Mesenchymal stem cell (in vitro differentiated cells and primary cell): ENCODE measurements around the gene GABBR2.
"Not testable (repeated sequence)": the region's sequence is repeated elsewhere in the genome, so short reads cannot be mapped to it uniquely, and the experiment has no call there.

ENCODE experiments used
- DNase-seq: peaks from one replicate; pipeline ENCODE4 v3.0.0-alpha.2; 2013
- H2AFZ ChIP-seq: one replicate; pipeline ENCODE4 v1.6.1; 2013; ENCODE audit warnings: low read depth, mild to moderate bottlenecking, control low read depth, inconsistent platforms, low read length, moderate library complexity
- H2AK5ac ChIP-seq: 2 replicates; pipeline ENCODE4 v1.6.1; 2013; ENCODE audit warnings: low read length, moderate library complexity, mild to moderate bottlenecking, inconsistent platforms; ENCODE audit not compliant: severe bottlenecking
- H2BK120ac ChIP-seq: one replicate; pipeline ENCODE4 v1.6.1; 2013; ENCODE audit warnings: low read depth, mild to moderate bottlenecking, inconsistent platforms, low read length, moderate library complexity
- H2BK12ac ChIP-seq, 2 experiments: one replicate each; pipeline ENCODE4 v1.6.1; 2013; ENCODE audit warnings: inconsistent platforms in 2 of 2, low read length in 2 of 2, mild to moderate bottlenecking in 2 of 2, moderate library complexity in 2 of 2, control low read depth in 1 of 2
- H2BK15ac ChIP-seq: one replicate; pipeline ENCODE4 v1.6.1; 2013; ENCODE audit warnings: mild to moderate bottlenecking, low read depth, inconsistent platforms; ENCODE audit not compliant: poor library complexity, severe bottlenecking
- H2BK5ac ChIP-seq: 2 replicates; pipeline ENCODE4 v1.6.1; 2013; ENCODE audit warnings: low read depth, mild to moderate bottlenecking, low read length, control low read depth, inconsistent platforms; ENCODE audit not compliant: poor library complexity, severe bottlenecking
- H3K14ac ChIP-seq, 2 experiments: one replicate each; pipeline ENCODE4 v1.6.1; 2013; ENCODE audit warnings: inconsistent platforms in 2 of 2, low read length in 2 of 2, control low read depth in 1 of 2, mild to moderate bottlenecking in 1 of 2, moderate library complexity in 1 of 2
- H3K18ac ChIP-seq, 2 experiments: one replicate each; pipeline ENCODE4 v1.6.1; 2013; ENCODE audit warnings: inconsistent platforms in 2 of 2, low read length in 2 of 2, control low read depth in 1 of 2, low read depth in 1 of 2, mild to moderate bottlenecking in 1 of 2
- H3K23ac ChIP-seq, 2 experiments: one replicate each; pipeline ENCODE4 v1.6.1; 2013; ENCODE audit warnings: inconsistent platforms in 2 of 2, low read length in 2 of 2, mild to moderate bottlenecking in 2 of 2, moderate library complexity in 2 of 2, control low read depth in 1 of 2
- H3K27ac ChIP-seq: 2 replicates; pipeline ENCODE4 v1.5.1; 2013; ENCODE audit warnings: mild to moderate bottlenecking, moderate library complexity, low read length, control low read depth, inconsistent platforms; ENCODE audit not compliant: poor library complexity, severe bottlenecking
- H3K27me3 ChIP-seq, 2 experiments: 2 replicates each; pipeline versions ENCODE4 v1.6.1 to v1.7.0; 2013; ENCODE audit warnings: low read length in 2 of 2, mild to moderate bottlenecking in 2 of 2, moderate library complexity in 2 of 2, control low read depth in 1 of 2, inconsistent platforms in 1 of 2; ENCODE audit not compliant: control insufficient read depth in 1 of 2, insufficient read depth in 1 of 2
- H3K36me3 ChIP-seq, 2 experiments: 2 replicates each; pipeline versions ENCODE4 v1.6.1 to v1.7.0; 2013; ENCODE audit warnings: low read length in 2 of 2, control low read depth in 1 of 2, inconsistent platforms in 1 of 2, low read depth in 1 of 2, mild to moderate bottlenecking in 1 of 2; ENCODE audit not compliant: insufficient read depth in 2 of 2, control insufficient read depth in 1 of 2
- H3K4ac ChIP-seq, 2 experiments: one replicate each; pipeline ENCODE4 v1.6.1; 2013; ENCODE audit warnings: inconsistent platforms in 2 of 2, low read length in 2 of 2, mild to moderate bottlenecking in 2 of 2, moderate library complexity in 2 of 2, control low read depth in 1 of 2, low read depth in 1 of 2
- H3K4me1 ChIP-seq: 2 replicates; pipeline ENCODE4 v1.6.1; 2013; ENCODE audit warnings: low read depth, low read length, control low read depth; ENCODE audit not compliant: control insufficient read depth, insufficient read depth
- H3K4me2 ChIP-seq: 2 replicates; pipeline ENCODE4 v1.6.1; 2013; ENCODE audit warnings: low read length, mild to moderate bottlenecking, inconsistent platforms; ENCODE audit not compliant: poor library complexity, severe bottlenecking
- H3K4me3 ChIP-seq, 2 experiments: 2 replicates each; pipeline versions ENCODE4 v1.5.1 to v1.7.0; 2013; ENCODE audit warnings: low read length in 2 of 2, mild to moderate bottlenecking in 2 of 2, control low read depth in 1 of 2, low read depth in 1 of 2; ENCODE audit not compliant: insufficient read depth in 1 of 2
- H3K79me1 ChIP-seq: replicated peaks from 2 replicates; pipeline ENCODE4 v1.6.1; 2013; ENCODE audit warnings: mild to moderate bottlenecking, control low read depth, low read length, inconsistent platforms; ENCODE audit not compliant: poor library complexity, severe bottlenecking
- H3K9ac ChIP-seq: 2 replicates; pipeline ENCODE4 v1.7.0; 2013; ENCODE audit warnings: mild to moderate bottlenecking, low read length, moderate library complexity
- H3K9me3 ChIP-seq: 2 replicates; pipeline ENCODE4 v1.7.0; 2013; ENCODE audit warnings: mild to moderate bottlenecking, low read length; ENCODE audit not compliant: control insufficient read depth
- H4K8ac ChIP-seq: one replicate; pipeline ENCODE4 v1.6.1; 2013; ENCODE audit warnings: inconsistent platforms, mild to moderate bottlenecking, low read length, moderate library complexity
- H4K91ac ChIP-seq: one replicate; pipeline ENCODE4 v1.6.1; 2013; ENCODE audit warnings: mild to moderate bottlenecking, low read length, inconsistent platforms
- WGBS: methylation state at CpG from one replicate; pipeline ENCODE4 v1.1.7; 2013; ENCODE audit warnings: mixed read lengths; 5-methylcytosine and 5-hydroxymethylcytosine counted together

Gene GABBR2

GRCh38 chr9:98468567-98469239 lies 240.0 kb downstream of the GABBR2 start:
- H3K27me3 ChIP-seq = peaks cover 10 to 17% of the 10 kb centered on the region in 2 experiments
- H3K4me3 ChIP-seq = no peak overlapping the region
- no peak for DNase-seq
- H2AK5ac ChIP-seq = no peak overlapping the region
- no peak overlapping the region for H4K8ac ChIP-seq
- no peaks in the 10 kb centered on the region for H3K4me1 ChIP-seq
- no peak overlapping the region for H3K14ac ChIP-seq
- H3K36me3 ChIP-seq = no peaks in the 10 kb centered on the region
- no peak overlapping the region for H2AFZ ChIP-seq
- 88% methylated on average over 5 of the region's 5 CpGs for WGBS
- peaks cover 8% of the 10 kb centered on the region for H3K9me3 ChIP-seq
- no peaks in the 10 kb centered on the region for H3K79me1 ChIP-seq
- H3K18ac ChIP-seq = no peak overlapping the region
- no peak overlapping the region for H4K91ac ChIP-seq
- H3K27ac ChIP-seq = no peak overlapping the region
- H2BK15ac ChIP-seq = no peak overlapping the region
- no peak overlapping the region for H2BK5ac ChIP-seq
- H3K9ac ChIP-seq = no peak overlapping the region
- no peak overlapping the region for H2BK120ac ChIP-seq
- H3K23ac ChIP-seq = no peak overlapping the region
- H3K4ac ChIP-seq = no peak overlapping the region
- H3K4me2 ChIP-seq = no peak overlapping the region
- H2BK12ac ChIP-seq = no peak overlapping the region

GRCh38 chr9:98465799-98466198 lies 242.9 kb downstream of the GABBR2 start:
- H3K9ac ChIP-seq = no peak overlapping the region
- H4K8ac ChIP-seq = no peak overlapping the region
- no peak overlapping the region for H3K14ac ChIP-seq
- peaks cover 7 to 13% of the 10 kb centered on the region in 2 experiments for H3K27me3 ChIP-seq
- no peak overlapping the region for H2BK15ac ChIP-seq
- H3K27ac ChIP-seq = no peak overlapping the region
- H2BK120ac ChIP-seq = no peak overlapping the region
- no peaks in the 10 kb centered on the region for H3K79me1 ChIP-seq
- H3K9me3 ChIP-seq = peaks cover 35% of the 10 kb centered on the region
- DNase-seq = no peak
- H3K4me2 ChIP-seq = no peak overlapping the region
- no peaks in the 10 kb centered on the region for H3K36me3 ChIP-seq
- H3K4me1 ChIP-seq = no peaks in the 10 kb centered on the region
- no peak overlapping the region for H2BK12ac ChIP-seq
- no peak overlapping the region for H3K4ac ChIP-seq
- H3K23ac ChIP-seq = no peak overlapping the region
- WGBS = 79% methylated on average over 4 of the region's 5 CpGs
- no peak overlapping the region for H3K18ac ChIP-seq
- no peak overlapping the region for H2AK5ac ChIP-seq
- no peak overlapping the region for H4K91ac ChIP-seq
- H3K4me3 ChIP-seq = no peak overlapping the region
- no peak overlapping the region for H2BK5ac ChIP-seq
- no peak overlapping the region for H2AFZ ChIP-seq

GRCh38 chr9:98464156-98464690 lies 244.5 kb downstream of the GABBR2 start:
- H2BK15ac ChIP-seq, H3K27me3 ChIP-seq, H2BK120ac ChIP-seq, H3K23ac ChIP-seq, H3K18ac ChIP-seq, H2AFZ ChIP-seq, H3K27ac ChIP-seq, H4K91ac ChIP-seq, DNase-seq, H3K14ac ChIP-seq, H2AK5ac ChIP-seq, H3K9ac ChIP-seq, H3K4me3 ChIP-seq, H3K79me1 ChIP-seq, H2BK12ac ChIP-seq, H3K4me1 ChIP-seq, H3K4ac ChIP-seq, H2BK5ac ChIP-seq, H4K8ac ChIP-seq, H3K36me3 ChIP-seq, H3K4me2 ChIP-seq: not testable (repeated sequence)
- 96% methylated on average over 21 of the region's 30 CpGs for WGBS
- H3K9me3 ChIP-seq = peaks cover 51% of the 10 kb centered on the region

- no peaks in the 10 kb centered on the region for H3K4me1 ChIP-seq
- H4K91ac ChIP-seq = no peak overlapping the region
- no peaks in the 10 kb centered on the region for H3K79me1 ChIP-seq
- no peak overlapping the region for H2AFZ ChIP-seq
- peaks cover 60% of the 10 kb centered on the region for H3K9me3 ChIP-seq
- no peak overlapping the region for H3K18ac ChIP-seq
- no peak overlapping the region for H2AK5ac ChIP-seq
- H3K27ac ChIP-seq = no peak overlapping the region
- H2BK15ac ChIP-seq = no peak overlapping the region
- DNase-seq = no peak
- no peak overlapping the region for H2BK12ac ChIP-seq
- H3K9ac ChIP-seq = no peak overlapping the region
- no peak overlapping the region for H3K14ac ChIP-seq
- H2BK120ac ChIP-seq = no peak overlapping the region
- H3K4me3 ChIP-seq = no peak overlapping the region
- peaks cover 0 to 4% of the 10 kb centered on the region in 2 experiments for H3K27me3 ChIP-seq
- H3K36me3 ChIP-seq = no peaks in the 10 kb centered on the region
- H3K4me2 ChIP-seq = no peak overlapping the region
- no peak overlapping the region for H3K4ac ChIP-seq
- H3K23ac ChIP-seq = no peak overlapping the region
- WGBS = 100% methylated on average over 1 of the region's 2 CpGs
- H2BK5ac ChIP-seq = no peak overlapping the region
- H4K8ac ChIP-seq = no peak overlapping the region
Observed at GRCh38 chr9:98462310-98462709, 246.4 kb downstream of the GABBR2 start.
